Measurements from ENCODE around the gene PLD5.

Gene PLD5

DNA sequence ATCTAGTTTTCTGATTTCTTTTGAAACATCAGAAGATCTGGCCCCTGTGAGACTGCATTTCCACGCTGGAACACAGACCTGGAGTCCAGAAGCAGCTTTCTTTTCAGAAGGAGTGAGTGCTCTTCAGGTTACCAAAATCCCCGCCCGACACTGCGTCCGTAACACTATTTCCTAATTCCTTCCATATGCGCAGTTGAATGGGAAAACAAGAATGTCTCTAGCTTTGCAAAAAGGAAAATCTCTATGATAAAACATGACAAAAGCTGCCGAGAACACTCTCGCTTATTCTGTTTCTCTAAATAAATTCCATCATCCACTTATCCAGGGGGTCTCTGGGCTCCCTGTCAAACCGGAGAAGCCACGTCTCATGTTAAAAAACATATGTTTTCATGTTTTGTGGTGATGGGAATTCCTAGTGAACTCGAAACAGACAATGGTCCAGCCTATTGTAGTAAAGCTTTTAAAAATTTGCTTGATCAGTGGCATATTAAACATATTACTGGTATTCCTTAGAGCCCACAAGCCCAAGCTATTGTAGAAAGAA, 67.7 kb downstream of the PLD5 start:
- TF ChIP-seq, protein P1, sequence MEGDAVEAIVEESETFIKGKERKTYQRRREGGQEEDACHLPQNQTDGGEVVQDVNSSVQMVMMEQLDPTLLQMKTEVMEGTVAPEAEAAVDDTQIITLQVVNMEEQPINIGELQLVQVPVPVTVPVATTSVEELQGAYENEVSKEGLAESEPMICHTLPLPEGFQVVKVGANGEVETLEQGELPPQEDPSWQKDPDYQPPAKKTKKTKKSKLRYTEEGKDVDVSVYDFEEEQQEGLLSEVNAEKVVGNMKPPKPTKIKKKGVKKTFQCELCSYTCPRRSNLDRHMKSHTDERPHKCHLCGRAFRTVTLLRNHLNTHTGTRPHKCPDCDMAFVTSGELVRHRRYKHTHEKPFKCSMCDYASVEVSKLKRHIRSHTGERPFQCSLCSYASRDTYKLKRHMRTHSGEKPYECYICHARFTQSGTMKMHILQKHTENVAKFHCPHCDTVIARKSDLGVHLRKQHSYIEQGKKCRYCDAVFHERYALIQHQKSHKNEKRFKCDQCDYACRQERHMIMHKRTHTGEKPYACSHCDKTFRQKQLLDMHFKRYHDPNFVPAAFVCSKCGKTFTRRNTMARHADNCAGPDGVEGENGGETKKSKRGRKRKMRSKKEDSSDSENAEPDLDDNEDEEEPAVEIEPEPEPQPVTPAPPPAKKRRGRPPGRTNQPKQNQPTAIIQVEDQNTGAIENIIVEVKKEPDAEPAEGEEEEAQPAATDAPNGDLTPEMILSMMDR (conservative IDR thresholded peaks at IDR 0.05; ENCODE audit: low read length) = no peak
- DNase-seq (ENCODE audit: low read depth) = no peak
- H3K4me3 ChIP-seq (ENCODE audit: low read length) = no peak overlapping the region

DNA sequence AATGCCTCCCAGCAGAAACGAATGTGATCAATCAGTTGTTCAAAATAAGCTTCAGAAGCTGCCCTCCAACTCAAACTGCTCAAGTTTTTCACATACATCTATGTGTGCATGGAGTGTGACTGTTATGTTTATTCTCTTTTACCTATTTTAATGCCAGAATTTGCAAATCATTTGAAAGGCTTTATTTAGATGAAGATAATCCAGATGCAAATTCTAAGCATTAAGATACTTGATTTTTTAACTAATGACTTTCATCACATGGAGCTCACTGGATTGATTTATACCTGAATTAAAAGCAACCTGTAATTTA, 69.5 kb downstream of the PLD5 start:
- no peak for DNase-seq (ENCODE audit: low read depth)
- TF ChIP-seq, protein P1 (conservative IDR thresholded peaks at IDR 0.05; ENCODE audit: low read length) = no peak
- H3K4me3 ChIP-seq (ENCODE audit: low read length) = no peak overlapping the region

DNA sequence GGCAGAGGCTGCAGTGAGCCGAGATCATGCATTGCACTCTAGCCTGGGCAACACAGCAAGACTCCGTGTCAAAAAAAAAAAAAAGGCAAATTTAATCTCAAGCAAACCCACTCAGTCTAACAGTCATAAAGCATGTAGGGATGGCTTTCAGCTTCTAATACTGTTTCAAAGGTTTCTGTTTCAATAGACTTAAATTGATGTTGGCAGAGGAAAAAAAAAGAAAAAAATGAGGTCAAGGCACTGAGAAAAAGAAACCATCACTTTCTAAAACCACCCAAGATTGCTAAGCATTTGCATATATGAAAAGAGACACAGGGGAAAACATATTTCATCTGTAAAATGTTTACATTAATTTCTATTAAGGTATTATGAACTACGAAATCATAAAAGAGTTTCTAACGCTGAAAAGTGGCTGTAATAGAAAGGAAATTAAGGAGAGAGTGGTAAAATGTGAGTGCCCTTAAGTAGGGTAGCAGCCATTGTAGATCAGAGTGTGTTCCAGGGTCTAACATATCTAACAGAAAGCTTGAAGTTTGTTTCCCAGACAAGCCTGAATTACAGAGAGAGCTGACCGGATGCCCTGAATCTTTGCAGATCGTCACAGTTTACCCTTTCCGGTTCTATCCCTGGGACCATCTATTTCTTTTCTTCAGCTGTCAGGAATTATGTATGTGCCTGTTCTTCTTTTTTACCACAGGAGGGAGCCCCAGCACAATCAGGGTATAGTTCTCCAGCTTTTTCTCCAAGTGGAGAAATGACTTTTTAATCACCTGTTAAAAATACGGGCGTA, 70.0 kb downstream of the PLD5 start:
- peak; percentile 44 for DNase-seq (ENCODE audit: low read depth)
- TF ChIP-seq, protein P1 (conservative IDR thresholded peaks at IDR 0.05; ENCODE audit: low read length) = peak; percentile 78
- H3K4me3 ChIP-seq (ENCODE audit: low read length) = no peak overlapping the region

DNA sequence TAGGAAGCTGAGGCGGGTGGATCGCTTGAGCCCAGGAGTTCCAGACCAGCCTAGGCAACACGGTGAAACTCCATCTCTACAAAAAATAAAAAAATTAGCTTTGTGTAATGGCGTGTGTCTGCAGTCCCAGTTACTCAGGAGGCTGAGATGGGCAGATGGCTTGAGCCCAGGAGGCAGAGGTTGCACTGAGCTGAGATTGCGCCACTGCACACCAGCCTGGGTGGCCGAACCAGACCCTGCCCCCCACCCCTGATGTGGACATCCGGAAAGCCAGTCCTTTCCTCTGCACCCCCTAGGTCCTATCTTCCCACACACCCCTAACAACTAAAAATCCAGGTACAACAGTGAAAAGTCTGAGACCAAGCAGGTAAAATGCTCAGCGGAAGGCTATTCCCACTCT, 71.9 kb downstream of the PLD5 start:
- H3K4me3 ChIP-seq (ENCODE audit: low read length) = no peak overlapping the region
- DNase-seq (ENCODE audit: low read depth) = no peak
- TF ChIP-seq, protein P1 (conservative IDR thresholded peaks at IDR 0.05; ENCODE audit: low read length) = no peak

DNA sequence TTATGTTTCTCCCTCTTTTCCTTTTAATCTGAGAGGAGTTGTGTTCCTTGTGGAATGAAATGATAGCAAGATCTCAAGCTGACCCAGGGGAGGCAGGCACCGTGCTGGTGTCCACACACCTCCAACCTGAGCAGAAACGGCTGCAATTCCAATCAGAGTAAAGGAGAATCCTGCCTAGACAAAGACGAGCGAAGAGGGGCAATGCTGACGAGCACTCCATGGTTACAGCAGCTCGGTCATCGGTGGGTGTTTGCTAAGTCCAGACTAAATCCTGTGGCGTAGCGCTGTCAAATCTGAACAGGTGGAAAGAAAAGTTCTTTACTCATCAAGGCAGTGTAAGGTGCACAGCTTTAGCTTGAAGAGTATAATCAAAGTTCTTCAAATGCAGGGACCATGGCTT, 74.8 kb downstream of the PLD5 start:
- no peak for DNase-seq (ENCODE audit: low read depth)
- TF ChIP-seq, protein P1 (conservative IDR thresholded peaks at IDR 0.05; ENCODE audit: low read length) = no peak

DNA sequence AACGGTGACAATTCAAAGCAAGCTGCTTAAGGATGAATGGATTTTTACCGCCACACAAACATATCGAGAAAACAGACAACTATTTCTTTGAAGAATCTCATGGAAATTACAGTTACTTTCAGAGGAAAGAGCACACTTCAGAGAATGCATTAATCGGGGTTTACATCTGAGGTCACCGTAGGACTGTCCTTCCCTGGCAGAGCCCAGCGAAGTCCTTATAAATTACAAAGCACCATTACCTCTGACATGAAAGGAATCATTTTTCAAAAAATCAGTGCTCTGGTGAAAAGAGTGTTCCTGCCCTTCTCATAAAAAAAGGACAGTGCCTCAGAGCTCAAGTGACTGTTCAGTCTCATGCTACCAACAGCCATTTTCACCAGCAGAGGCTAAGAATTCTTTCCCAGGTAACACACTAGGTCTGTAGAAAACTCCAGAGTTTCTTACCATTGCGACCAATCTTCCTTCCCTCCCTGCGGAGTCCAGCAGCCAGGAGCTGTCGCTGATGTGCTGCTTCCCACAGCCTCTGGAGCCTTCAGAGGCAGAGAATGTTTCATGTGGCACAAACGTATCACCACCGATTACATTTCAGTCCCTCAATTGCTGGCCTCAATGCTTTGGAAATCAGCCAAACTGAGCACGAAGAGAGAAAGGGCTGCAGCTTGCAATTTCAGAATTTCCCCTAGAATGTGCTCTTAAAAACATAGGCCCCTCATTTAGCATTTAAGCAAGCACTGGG, 75.4 kb downstream of the PLD5 start:
- no peak for DNase-seq (ENCODE audit: low read depth)
- TF ChIP-seq, protein P1 (conservative IDR thresholded peaks at IDR 0.05; ENCODE audit: low read length) = no peak
- H3K4me3 ChIP-seq (ENCODE audit: low read length) = no peak overlapping the region

More for the DNA sequence above, 74.8 kb downstream of the PLD5 start:
- H3K4me3 ChIP-seq (ENCODE audit: low read length) = no peak overlapping the region
